Keratinocyte (primary cell): Measurements from ENCODE around the gene SATB2. TPM values are rescaled to one million over a fixed set of nuclear protein-coding genes. Genes with fewer than 3 reads are reported as not detected.

Experiments used
- DNase-seq: peaks from one replicate; pipeline ENCODE4 v3.0.0-alpha.2; 2011; ENCODE audit warnings: low read depth, missing footprints, low spot score
- FAIRE-seq: peaks from 2 replicates; lab custom pipeline; 2011; peaks lifted over from hg19 to GRCh38; lab: Jason Lieb, UNC
- H2AFZ ChIP-seq: 2 replicates; pipeline ENCODE4 v1.6.0; 2012; ENCODE audit warnings: low read length, control low read depth, inconsistent platforms; ENCODE audit not compliant: control insufficient read depth
- H3K27ac ChIP-seq: 2 replicates; pipeline ENCODE4 v1.5.1; 2011; ENCODE audit warnings: low read length; ENCODE audit not compliant: control insufficient read depth, insufficient read depth
- H3K27me3 ChIP-seq: 3 replicates; pipeline ENCODE4 v1.6.0; 2011; ENCODE audit warnings: low read length; ENCODE audit not compliant: control insufficient read depth, insufficient read depth; ENCODE audit errors: extremely low read depth
- H3K36me3 ChIP-seq, 2 experiments: 2 replicates in 1 of 2; 3 replicates in 1 of 2; pipeline ENCODE4 v1.5.1; 2011; ENCODE audit warnings: low read length in 2 of 2, mild to moderate bottlenecking in 1 of 2; ENCODE audit not compliant: control insufficient read depth in 2 of 2, insufficient read depth in 2 of 2; ENCODE audit errors: extremely low read depth in 1 of 2
- H3K4me1 ChIP-seq: 3 replicates; pipeline ENCODE4 v1.5.1; 2011; ENCODE audit warnings: low read length; ENCODE audit not compliant: control insufficient read depth, insufficient read depth; ENCODE audit errors: extremely low read depth
- H3K4me2 ChIP-seq: 3 replicates; pipeline ENCODE4 v1.6.0; 2011; ENCODE audit warnings: low read depth, low read length; ENCODE audit not compliant: control insufficient read depth, insufficient read depth; ENCODE audit errors: extremely low read depth
- H3K4me3 ChIP-seq, 3 experiments: fragments of 200-600 bp in 1 of 3; sonication (generic) in 1 of 3; 2 replicates in 2 of 3; 3 replicates in 1 of 3; pipeline ENCODE4 v1.5.1; 2011 to 2016; ENCODE audit warnings: low read length in 3 of 3, mild to moderate bottlenecking in 3 of 3, control low read depth in 2 of 3, inconsistent platforms in 1 of 3, low read depth in 1 of 3, mixed read lengths in 1 of 3, mixed run types in 1 of 3, moderate library complexity in 1 of 3; ENCODE audit not compliant: control insufficient read depth in 2 of 3, insufficient read depth in 2 of 3; ENCODE audit errors: extremely low read depth in 1 of 3
- H3K79me2 ChIP-seq: 2 replicates; pipeline ENCODE4 v1.6.0; 2012; ENCODE audit warnings: low read length; ENCODE audit not compliant: control insufficient read depth, insufficient read depth
- H3K9ac ChIP-seq: 3 replicates; pipeline ENCODE4 v1.6.0; 2011; ENCODE audit warnings: low read length; ENCODE audit not compliant: control insufficient read depth, insufficient read depth; ENCODE audit errors: extremely low read depth
- H3K9me1 ChIP-seq: 3 replicates; pipeline ENCODE4 v1.6.0; 2011; ENCODE audit warnings: low read length; ENCODE audit not compliant: control insufficient read depth, insufficient read depth; ENCODE audit errors: extremely low read depth
- H3K9me3 ChIP-seq: 2 replicates; pipeline ENCODE4 v1.5.1; 2012; ENCODE audit warnings: low read depth, low read length; ENCODE audit not compliant: control insufficient read depth
- H4K20me1 ChIP-seq: 3 replicates; pipeline ENCODE4 v1.6.0; 2011; ENCODE audit warnings: low read length; ENCODE audit not compliant: control insufficient read depth, insufficient read depth; ENCODE audit errors: extremely low read depth
- CTCF ChIP-seq, 3 experiments: IDR thresholded peaks in 1 of 3; conservative IDR thresholded peaks in 1 of 3; optimal IDR thresholded peaks in 1 of 3; 2 replicates in 2 of 3; 3 replicates in 1 of 3; pipeline versions ENCODE3 to v1.5.1; 2011; ENCODE audit warnings: low read length in 3 of 3, mild to moderate bottlenecking in 3 of 3, moderate library complexity in 2 of 3, control low read depth in 1 of 3, inconsistent platforms in 1 of 3; ENCODE audit not compliant: insufficient read depth in 2 of 3; ENCODE audit errors: extremely low read depth in 1 of 3
- EZH2 ChIP-seq: IDR thresholded peaks from one replicate; pipeline ENCODE4 v1.6.1; 2012; ENCODE audit warnings: inconsistent platforms, mild to moderate bottlenecking, low read length, moderate library complexity
- dilution Hi-C: fragments of 300-500 bp; cut with MboI; formaldehyde crosslinking; loops from one replicate; pipeline ENCODE4 v1.7.0; 2020; ENCODE audit warnings: low sequenced_read_pairs; ENCODE audit not compliant: extremely low pct_ligation_motif_present
- polyA plus RNA-seq, 5 experiments: library from polyadenylated mRNA; depleted of rRNA in 3 of 5; stranded (reverse) in 3 of 5; stranded (forward) in 1 of 5; unstranded in 1 of 5; fragments of >200 nt; gene quantifications; 1 replicate in 1 of 5; 2 replicates in 3 of 5; 3 replicates in 1 of 5; pipeline versions ENCODE4 v1.2.1 to v1.2.3, GENCODE V29; 2011 to 2012; ENCODE audit warnings: missing spikeins in 2 of 5, low read depth in 1 of 5, low replicate concordance in 1 of 5

SATB2 gene
- polyA plus RNA-seq, 1 donor (not counting 4 experiments of a cell fraction or from before 2014, with no cell fraction given): 1.4 TPM

- H3K9me1 ChIP-seq: no peaks in the 10 kb centered on the region
- no peaks in the 10 kb centered on the region for H3K9me3 ChIP-seq
- no peaks in the 10 kb centered on the region for H3K79me2 ChIP-seq
- no peaks in the 10 kb centered on the region for H3K36me3 ChIP-seq
- peak overlapping the region; percentile 74 for H3K9ac ChIP-seq
- peak overlapping the region; percentile 8 for H3K27ac ChIP-seq
- no peak for FAIRE-seq
- TF ChIP-seq CTCF (optimal IDR thresholded peaks at IDR 0.05 in 1 of 3, IDR thresholded peaks at IDR 0.05 in 1 of 3, conservative IDR thresholded peaks at IDR 0.05 in 1 of 3; ENCODE audit: extremely low read depth in 1 of 3, insufficient read depth in 2 of 3, low read length in 3 of 3) (no peak), EZH2 (peak; percentile 40)
- H3K4me3 ChIP-seq: peak overlapping the region; percentile 81 to 84 (median 84)
- dilution Hi-C loops: no loop called here
- H2AFZ ChIP-seq: peak overlapping the region; percentile 96
- peaks cover 21% of the 10 kb centered on the region for H3K4me1 ChIP-seq
- DNase-seq: no peak
- H4K20me1 ChIP-seq: no peaks in the 10 kb centered on the region
- peak overlapping the region; percentile 85 for H3K4me2 ChIP-seq
- peaks cover 83% of the 10 kb centered on the region for H3K27me3 ChIP-seq
Measured at GRCh38 chr2:199460101-199460671, 2.4 kb upstream of the SATB2 start.

DNA sequence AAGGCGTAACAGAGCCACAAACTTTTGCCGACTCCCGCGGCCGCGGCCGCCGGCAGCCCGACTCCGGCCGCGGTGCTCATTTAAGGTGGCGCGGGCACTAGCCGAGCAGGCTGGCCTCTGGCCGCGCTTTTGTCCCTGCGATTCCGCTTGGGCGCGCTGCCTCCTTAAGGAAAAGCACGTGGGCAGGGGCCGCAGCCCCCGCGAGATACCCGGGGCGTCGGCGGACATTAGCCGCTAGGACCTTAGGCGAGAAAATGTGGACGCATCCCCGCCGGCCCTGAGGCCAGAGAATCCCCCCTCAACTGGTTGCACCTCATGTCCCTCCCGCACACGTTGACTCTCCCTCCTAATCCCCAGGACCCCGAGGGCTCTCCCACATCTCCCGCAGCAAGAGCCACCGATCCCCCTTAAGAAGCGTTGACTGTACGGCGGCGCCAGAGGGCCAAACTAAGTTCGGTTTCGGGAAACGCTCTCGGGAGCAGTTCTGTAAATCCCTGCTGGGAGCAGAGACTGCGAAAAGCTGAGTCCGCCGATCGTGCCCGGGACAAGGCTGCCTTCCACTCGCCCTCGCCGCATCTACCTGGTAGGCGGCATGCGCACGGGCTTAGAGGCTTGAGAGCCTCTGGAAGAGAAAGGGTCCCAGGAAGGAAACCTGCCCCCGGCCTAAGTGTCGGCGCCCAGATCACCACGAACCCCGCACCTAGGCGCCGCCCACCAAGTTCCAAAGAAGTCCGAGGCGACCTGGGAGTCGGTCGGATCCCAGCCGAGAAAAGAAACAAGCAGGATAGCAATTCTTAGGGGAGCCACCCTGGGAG lies 1.8 kb upstream of the SATB2 start:
- dilution Hi-C loops: no loop called here
- no peak for TF ChIP-seq CTCF (optimal IDR thresholded peaks at IDR 0.05 in 1 of 3, IDR thresholded peaks at IDR 0.05 in 1 of 3, conservative IDR thresholded peaks at IDR 0.05 in 1 of 3; ENCODE audit: extremely low read depth in 1 of 3, insufficient read depth in 2 of 3, low read length in 3 of 3)
- no peak for TF ChIP-seq EZH2
- Histone ChIP-seq H3K27ac (peak overlapping the region; percentile 14), H3K4me1 (peaks cover 21% of the 10 kb centered on the region), H3K4me2 (peak overlapping the region; percentile 85), H3K36me3 (no peaks in the 10 kb centered on the region), H2AFZ (peak overlapping the region; percentile 96), H3K27me3 (peaks cover 77% of the 10 kb centered on the region), H3K4me3 (peak overlapping the region; percentile 81 to 84 (median 84)), H3K9ac (peak overlapping the region; percentile 74), H3K9me3 (no peaks in the 10 kb centered on the region), H3K9me1 (no peaks in the 10 kb centered on the region), H3K79me2 (no peaks in the 10 kb centered on the region), H4K20me1 (no peaks in the 10 kb centered on the region)
- FAIRE-seq (no peak), DNase-seq (peak; percentile 32)
